M059J (cell line): ENCODE results near the gene GM2A. TPM values are rescaled to one million over a fixed set of nuclear protein-coding genes. Genes with fewer than 3 reads are reported as not detected.

Source experiments
- total RNA-seq: library from RNA; depleted of rRNA; stranded (reverse); fragments of >200 nt; shearing (Covaris generic); gene quantifications from 2 replicates; pipeline ENCODE4 v1.2.3, GENCODE V29; 2014; rRNA removed

Gene GM2A
- total RNA-seq, 1 experiment from 2014 or later: 30.9 TPM

Other genes with a start within 250 kb of the GM2A start
- gene GPX3, start 232.6 kb upstream of the GM2A start, total RNA-seq: 62.3 and 68.5 TPM in 2 replicates
- 85.3 and 116 TPM in 2 replicates for gene TNIP1, start 172.2 kb upstream of the GM2A start, total RNA-seq
- gene ANXA6, start 95.4 kb upstream of the GM2A start, total RNA-seq: 66.3 and 81.5 TPM in 2 replicates
- 1.5 and 2.1 TPM in 2 replicates for gene CCDC69, start 29.1 kb upstream of the GM2A start, total RNA-seq
- gene SLC36A3, start 50.6 kb downstream of the GM2A start, total RNA-seq: not detected in 2 replicates
- not detected in 2 replicates for gene SLC36A2, start 94.4 kb downstream of the GM2A start, total RNA-seq
- 4.5 and 4.9 TPM in 2 replicates for gene SLC36A1, start 194.4 kb downstream of the GM2A start, total RNA-seq